Measurements from ENCODE around the gene TMEM33. TPM values are rescaled to one million over a fixed set of nuclear protein-coding genes. Genes with fewer than 3 reads are reported as not detected.

Gene TMEM33
- polyA plus RNA-seq, 2 of the 4 experiments (the other 2 are of a cell fraction) = 29.0 to 73.4 TPM

- FAIRE-seq = no peak
- POLR2A ChIA-PET = no interaction called here
- Histone ChIP-seq H3K4me3 (no peak overlapping the region), H3K27ac (no peak overlapping the region), H3K9me3 (no peaks in the 10 kb centered on the region), H3K4me1 (no peaks in the 10 kb centered on the region), H3K4me2 (no peak overlapping the region)
- WGBS (ENCODE audit: missing lambda C conversion rate) = 1% methylated on average over 3 of the region's 3 CpGs
- CTCF ChIA-PET = interaction anchor here (0.6 to 5.4 kb wide), 24 partner anchors 8 to 607 kb away, joined by 3 to 65 read pairs (median 3); no protein-coding TSS in a partner anchor
- DNase-seq (ENCODE audit: low read depth in 1 of 2, low spot score in 1 of 2) = peak in 1 of 2 experiments; percentile 42
- no peak for ATAC-seq
- TF ChIP-seq MAX (IDR thresholded peaks at IDR 0.05) = no peak
- no peak for TF ChIP-seq RCOR1 (IDR thresholded peaks at IDR 0.05; ENCODE audit: low read depth, low read length)
- no peak for TF ChIP-seq MAZ (IDR thresholded peaks at IDR 0.05; ENCODE audit: borderline replicate concordance, low read depth, low read length)
- TF ChIP-seq KDM1A (IDR thresholded peaks at IDR 0.05; ENCODE audit: low read depth) = no peak
- TF ChIP-seq RAD21 (conservative IDR thresholded peaks at IDR 0.05 in 1 of 2, IDR thresholded peaks at IDR 0.05 in 1 of 2) = peak; percentile 62 to 67
- TF ChIP-seq POLR2A (IDR thresholded peaks at IDR 0.05; ENCODE audit: low read length) = no peak
- TF ChIP-seq HOXB13 (CRISPR knock-in tag; IDR thresholded peaks at IDR 0.05; ENCODE audit: low read depth) = no peak
- no peak for TF ChIP-seq CEBPB (IDR thresholded peaks at IDR 0.05)
- no peak for TF ChIP-seq NFE2L2 (conservative IDR thresholded peaks at IDR 0.05; ENCODE audit: low read length)
- no peak for TF ChIP-seq ELK1 (IDR thresholded peaks at IDR 0.05; ENCODE audit: low read depth, low read length)
- TF ChIP-seq CHD4 (IDR thresholded peaks at IDR 0.05; ENCODE audit: borderline replicate concordance) = no peak
- no peak for TF ChIP-seq HEYL (CRISPR knock-in tag; IDR thresholded peaks at IDR 0.05)
- no peak for TF ChIP-seq REST (IDR thresholded peaks at IDR 0.05)
- no peak for TF ChIP-seq TP53 (CRISPR knock-in tag; IDR thresholded peaks at IDR 0.05)
- TF ChIP-seq HOXB5 (CRISPR knock-in tag; IDR thresholded peaks at IDR 0.05) = no peak
- peak; percentile 83 for TF ChIP-seq CTCF (IDR thresholded peaks at IDR 0.05)
- TF ChIP-seq SMC3 (IDR thresholded peaks at IDR 0.05) = peak; percentile 71
- TF ChIP-seq RFX5 (IDR thresholded peaks at IDR 0.05) = no peak
- TF ChIP-seq RARB (CRISPR knock-in tag; IDR thresholded peaks at IDR 0.05) = no peak
- no peak for TF ChIP-seq ZFP36 (IDR thresholded peaks at IDR 0.05; ENCODE audit: borderline replicate concordance, partially characterized antibody)
- TF ChIP-seq ATOH8 (CRISPR knock-in tag; IDR thresholded peaks at IDR 0.05; ENCODE audit: low read depth) = no peak
- TF ChIP-seq CHD2 (IDR thresholded peaks at IDR 0.05; ENCODE audit: low read length, partially characterized antibody) = no peak
- no peak for TF ChIP-seq NPAS2 (CRISPR knock-in tag; IDR thresholded peaks at IDR 0.05; ENCODE audit: borderline replicate concordance)
- TF ChIP-seq HOXA7 (CRISPR knock-in tag; IDR thresholded peaks at IDR 0.05) = no peak
Measured at GRCh38 chr4:41887821-41888686, 47.2 kb upstream of the TMEM33 start.
